Right lobe of liver (tissue), 6 donors: ENCODE data around the gene UTP18. TPM values are rescaled to one million over a fixed set of nuclear protein-coding genes. Genes with fewer than 3 reads are reported as not detected.
"Not testable (repeated sequence)": the region's sequence is repeated elsewhere in the genome, so short reads cannot be mapped to it uniquely, and the experiment has no call there.

Experiments used
- ATAC-seq, 4 donors: fragments of 200-7000 bp; cut with Tn5 transposase; one replicate each; pipeline ENCODE4 v1.9.1; 2020; ENCODE audit warnings: mild to moderate bottlenecking in 4 of 4, moderate library complexity in 4 of 4
- DNase-seq, 3 donors: peaks; one replicate each; pipeline ENCODE4 v3.0.0-alpha.2; 2020
- H3K27ac ChIP-seq, 3 donors: fragments of 200-600 bp; one replicate each; pipeline ENCODE4 v1.8.0; 2022
- H3K27me3 ChIP-seq, 2 donors: fragments of 200-600 bp; one replicate each; pipeline ENCODE4 v1.8.0; 2022
- H3K36me3 ChIP-seq, 4 donors: fragments of 200-600 bp; sonication (generic) in 1 of 4; one replicate each; pipeline versions ENCODE4 v1.5.1 to v1.8.0; 2017 to 2022; ENCODE audit warnings: control low read depth in 1 of 4
- H3K4me1 ChIP-seq, 4 donors: fragments of 200-600 bp; sonication (generic) in 1 of 4; one replicate each; pipeline versions ENCODE4 v1.5.1 to v1.8.0; 2017 to 2022; ENCODE audit warnings: control low read depth in 1 of 4
- H3K4me3 ChIP-seq, 3 donors: fragments of 200-600 bp; one replicate each; pipeline ENCODE4 v1.8.0; 2022
- H3K9me3 ChIP-seq, 4 donors: fragments of 200-600 bp; sonication (generic) in 1 of 4; one replicate each; pipeline versions ENCODE4 v1.5.1 to v1.8.0; 2017 to 2022; ENCODE audit warnings: control low read depth in 1 of 4
- CTCF ChIP-seq, 4 donors: fragments of 200-600 bp in 3 of 4; fragments of 450-650 bp in 1 of 4; IDR thresholded peaks; one replicate each; pipeline versions ENCODE4 v1.5.1 to v1.8.0; 2016 to 2022; ENCODE audit warnings: antibody characterized with exemption in 4 of 4, mild to moderate bottlenecking in 2 of 4
- POLR2A ChIP-seq: fragments of 450-650 bp; IDR thresholded peaks from one replicate; pipeline ENCODE4 v1.6.1; 2017; ENCODE audit warnings: antibody characterized with exemption, mild to moderate bottlenecking
- WGBS: methylation state at CpG from one replicate; pipeline ENCODE4 v1.1.6; 2018; ENCODE audit warnings: low coverage, low lambda C conversion rate; ENCODE audit not compliant: insufficient coverage; ENCODE audit errors: missing lambda C conversion rate; 5-methylcytosine and 5-hydroxymethylcytosine counted together
- intact Hi-C, 2 donors: fragments of 100-400 bp; cut with DNase I; formaldehyde crosslinking; loops; one replicate each; pipeline versions ENCODE4 v1.11.2 to v1.14.1; 2022
- total RNA-seq, 6 experiments: library from RNA; depleted of rRNA in 2 of 6; stranded (reverse); fragments of >200 nt in 2 of 6; fragmentation: NEBNext Ultra II Directional in 3 of 6; extraction: Animal tissue kit (Norgen Biotek cat#: 25700) in 3 of 6; gene quantifications; one replicate each; pipeline versions ENCODE4 v1.1.0 to v1.2.4, GENCODE V29; 2016 to 2023
- donor health status: DM: no; HTN: yes; CAD: no.
- donor health status: DM: no; HTN: no; CAD: no.
- donor health status: DM: no; HTN: no; CAD: no.
- donor health status: DM: no; HTN: yes; CAD: no.
- donor health status: DM: no; HTN: yes; CAD: no.

Gene UTP18
- total RNA-seq, 6 experiments from 2014 or later = 12.0 to 15.3 (median 13.7) TPM

GRCh38 chr17:51322390-51323029 is 62.2 kb downstream of the UTP18 start:
- no peak for DNase-seq
- H3K27me3 ChIP-seq = no peaks in the 10 kb centered on the region
- no peak overlapping the region for H3K27ac ChIP-seq
- intact Hi-C loops = no loop called here
- no peaks in the 10 kb centered on the region for H3K4me1 ChIP-seq
- ATAC-seq = peak; percentile 36 to 76 (median 62)
- peak; percentile 19 to 49 (median 34) for TF ChIP-seq CTCF (IDR thresholded peaks at IDR 0.05)
- no peak for TF ChIP-seq POLR2A
- no peaks in the 10 kb centered on the region for H3K9me3 ChIP-seq
- H3K36me3 ChIP-seq = no peaks in the 10 kb centered on the region
- H3K4me3 ChIP-seq = no peak overlapping the region
- 34% methylated on average over 3 of the region's 3 CpGs for WGBS

GRCh38 chr17:51325471-51325870 is 65.1 kb downstream of the UTP18 start:
- TF ChIP-seq POLR2A = no peak
- H3K27ac ChIP-seq = no peak overlapping the region
- H3K27me3 ChIP-seq = no peaks in the 10 kb centered on the region
- H3K4me3 ChIP-seq = no peak overlapping the region
- DNase-seq = peak in 1 of 3 donors; percentile 50
- 26% methylated on average over 5 of the region's 7 CpGs for WGBS
- peak in 1 of 4 donors; percentile 58 for ATAC-seq
- intact Hi-C loops = no loop called here
- no peaks in the 10 kb centered on the region for H3K4me1 ChIP-seq
- no peaks in the 10 kb centered on the region for H3K36me3 ChIP-seq
- H3K9me3 ChIP-seq = no peaks in the 10 kb centered on the region

GRCh38 chr17:51330861-51331503 is 70.6 kb downstream of the UTP18 start:
- intact Hi-C loops, H3K4me1 ChIP-seq, ATAC-seq, H3K27me3 ChIP-seq, DNase-seq, H3K4me3 ChIP-seq, H3K9me3 ChIP-seq, H3K36me3 ChIP-seq, H3K27ac ChIP-seq: not testable (repeated sequence)
- WGBS = 20% methylated on average over 6 of the region's 7 CpGs

- no peaks in the 10 kb centered on the region for H3K36me3 ChIP-seq
- no peak overlapping the region for H3K4me3 ChIP-seq
- intact Hi-C loops = no loop called here
- no peak for DNase-seq
- H3K4me1 ChIP-seq = no peaks in the 10 kb centered on the region
- ATAC-seq = no peak
- H3K27me3 ChIP-seq = no peaks in the 10 kb centered on the region
- no peak for TF ChIP-seq CTCF (IDR thresholded peaks at IDR 0.05)
- no peak for TF ChIP-seq POLR2A
- 75% methylated on average over 3 of the region's 3 CpGs for WGBS
- no peaks in the 10 kb centered on the region for H3K9me3 ChIP-seq
- H3K27ac ChIP-seq = no peak overlapping the region
Observed at GRCh38 chr17:51335006-51335590, 74.8 kb downstream of the UTP18 start.

GRCh38 chr17:51335883-51336822 is 75.8 kb downstream of the UTP18 start:
- WGBS = 64% methylated on average over 5 of the region's 5 CpGs
- no peaks in the 10 kb centered on the region for H3K4me1 ChIP-seq
- TF ChIP-seq POLR2A (no peak), CTCF (IDR thresholded peaks at IDR 0.05) (no peak)
- H3K27me3 ChIP-seq = no peaks in the 10 kb centered on the region
- intact Hi-C loops = no loop called here
- H3K27ac ChIP-seq = no peak overlapping the region
- ATAC-seq (no peak), DNase-seq (no peak)
- H3K36me3 ChIP-seq = no peaks in the 10 kb centered on the region
- no peak overlapping the region for H3K4me3 ChIP-seq
- H3K9me3 ChIP-seq = no peaks in the 10 kb centered on the region
